HG02642 (cell line): ENCODE data around the gene GPRASP3.
"Not testable (repeated sequence)": the region's sequence is repeated elsewhere in the genome, so short reads cannot be mapped to it uniquely, and the experiment has no call there.

ENCODE experiments used
- ATAC-seq: cut with Tn5 transposase; IDR thresholded peaks from one replicate; pipeline ENCODE4 v1.9.1; 2021; ENCODE audit warnings: mild to moderate bottlenecking; ENCODE audit not compliant: unreplicated experiment, poor library complexity

GPRASP3 gene, protein sequence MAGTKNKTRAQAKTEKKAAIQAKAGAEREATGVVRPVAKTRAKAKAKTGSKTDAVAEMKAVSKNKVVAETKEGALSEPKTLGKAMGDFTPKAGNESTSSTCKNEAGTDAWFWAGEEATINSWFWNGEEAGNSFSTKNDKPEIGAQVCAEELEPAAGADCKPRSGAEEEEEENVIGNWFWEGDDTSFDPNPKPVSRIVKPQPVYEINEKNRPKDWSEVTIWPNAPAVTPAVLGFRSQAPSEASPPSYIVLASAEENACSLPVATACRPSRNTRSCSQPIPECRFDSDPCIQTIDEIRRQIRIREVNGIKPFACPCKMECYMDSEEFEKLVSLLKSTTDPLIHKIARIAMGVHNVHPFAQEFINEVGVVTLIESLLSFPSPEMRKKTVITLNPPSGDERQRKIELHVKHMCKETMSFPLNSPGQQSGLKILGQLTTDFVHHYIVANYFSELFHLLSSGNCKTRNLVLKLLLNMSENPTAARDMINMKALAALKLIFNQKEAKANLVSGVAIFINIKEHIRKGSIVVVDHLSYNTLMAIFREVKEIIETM

DNA sequence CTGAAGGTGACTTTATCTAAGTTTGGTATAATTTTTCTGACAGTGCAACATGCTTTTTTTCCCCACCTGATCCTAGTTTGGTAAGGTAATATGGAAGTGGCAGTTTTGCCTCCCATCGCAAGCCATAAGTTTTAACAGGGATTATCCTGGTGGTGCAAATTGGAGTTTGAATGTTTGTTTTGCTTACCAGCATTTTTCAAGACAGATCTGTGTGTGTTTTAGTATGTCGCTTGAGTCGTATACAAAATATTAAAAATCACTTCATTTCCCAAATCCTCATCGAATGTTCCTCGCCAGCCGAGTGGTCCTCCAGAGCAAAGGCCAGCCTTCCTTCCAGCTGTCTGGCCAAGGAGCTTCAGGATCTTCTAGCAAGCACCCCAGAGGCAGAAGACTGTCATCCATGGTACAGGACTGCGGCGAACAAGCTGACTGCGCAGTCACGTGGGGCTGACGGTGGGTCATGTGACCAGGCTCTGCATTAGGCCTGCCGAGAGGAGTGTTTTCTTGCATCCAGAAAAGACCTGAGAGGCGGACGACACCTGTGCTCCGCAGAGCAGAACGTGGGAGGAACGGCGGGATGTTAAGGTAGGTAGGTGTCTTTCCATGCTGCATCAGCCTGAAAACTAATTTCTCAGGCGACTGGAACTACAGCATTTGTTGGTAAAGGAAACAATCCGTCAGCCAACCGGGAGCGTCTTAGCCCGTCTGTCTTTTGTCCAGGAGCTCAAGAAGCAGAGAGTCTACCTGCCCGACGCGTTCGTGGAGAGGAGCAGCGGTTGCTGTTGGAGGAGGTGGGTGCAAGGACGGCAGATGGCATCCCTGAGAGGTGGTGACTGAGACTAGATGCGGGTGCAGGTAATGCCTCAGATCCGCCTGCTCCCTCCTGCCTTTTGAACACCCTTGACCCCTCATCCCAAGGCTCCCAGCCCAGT lies at the start of gene GPRASP3:
Gene GPRASP3 (plus strand): TSS at position 507 of the 932 bp plus-strand sequence. CDS start 28,253 bp downstream, outside the sequence.
- peak; percentile 100 for ATAC-seq

DNA sequence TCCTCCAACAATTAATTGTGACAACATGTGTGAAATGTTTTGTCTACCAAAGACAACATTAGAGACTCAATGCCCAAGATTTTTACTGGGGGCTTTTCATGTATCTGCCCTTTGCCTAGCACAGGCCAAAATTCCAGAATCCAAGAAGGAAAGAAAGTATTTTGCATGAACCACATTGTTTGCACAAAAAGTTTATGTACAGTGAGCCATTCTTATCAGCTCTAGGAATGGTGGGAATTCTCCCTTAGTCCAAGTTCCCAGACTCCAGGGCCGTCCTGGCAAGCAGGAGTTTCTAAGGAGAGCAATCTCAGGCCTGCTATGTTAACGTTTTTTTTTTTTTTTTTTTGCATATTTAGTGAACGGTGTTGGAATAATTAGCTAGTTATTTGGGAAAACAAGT lies 47.7 kb upstream of the GPRASP3 start:
- ATAC-seq, result no peak

DNA sequence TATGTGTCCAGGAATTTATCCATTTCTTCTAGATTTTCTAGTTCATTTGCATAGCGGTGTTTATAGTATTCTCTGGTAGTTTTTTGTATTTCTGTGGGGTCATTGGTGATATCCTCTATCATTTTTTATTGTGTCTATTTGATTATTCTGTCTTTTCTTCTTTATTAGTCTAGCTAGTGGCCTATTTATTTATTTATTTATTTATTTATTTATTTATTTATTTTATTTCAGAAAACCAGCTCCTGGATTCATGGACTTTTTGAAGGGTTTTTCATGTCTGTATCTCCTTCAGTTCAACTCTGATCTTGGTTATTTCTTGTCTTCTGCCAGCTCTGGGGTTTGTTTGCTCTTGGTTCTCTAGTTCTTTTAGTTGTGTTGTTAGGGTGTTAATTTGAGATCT lies 43.1 kb upstream of the GPRASP3 start:
- ATAC-seq, result not testable (repeated sequence)

DNA sequence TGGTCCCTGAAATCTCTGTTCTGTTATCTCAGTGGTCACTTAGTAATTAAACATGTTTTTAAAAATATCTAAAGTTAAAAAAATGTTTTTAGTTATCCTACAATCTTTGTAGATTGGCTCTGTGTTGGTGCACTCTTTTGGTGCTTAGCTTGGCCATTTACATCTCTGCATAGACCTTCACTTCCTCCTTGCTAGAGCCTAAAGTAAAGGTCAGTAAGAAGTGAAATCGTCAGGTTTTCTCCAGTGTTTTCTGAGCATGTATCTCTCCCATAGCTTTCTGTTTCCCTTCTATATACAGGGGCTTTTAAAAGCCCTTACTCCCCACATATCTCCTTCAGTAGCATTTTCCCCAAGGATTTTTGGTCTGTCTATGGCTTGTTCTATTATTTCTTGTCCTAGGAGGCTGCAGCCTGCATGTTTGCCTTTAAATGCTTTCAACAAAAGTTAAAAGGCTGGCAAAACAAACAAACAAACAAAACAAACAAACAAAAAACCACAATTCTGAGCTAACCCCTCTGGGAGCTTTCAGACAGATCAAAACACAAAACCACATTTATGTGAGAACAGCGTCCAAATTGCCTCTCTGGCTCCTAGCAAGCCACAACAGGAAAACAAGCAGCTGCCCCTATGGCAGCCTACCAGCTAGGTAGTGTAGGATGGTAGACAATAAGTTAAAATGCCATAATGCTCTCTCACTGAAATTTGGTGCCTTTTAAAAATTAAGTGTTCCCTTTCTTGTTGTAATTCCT lies 35.6 kb upstream of the GPRASP3 start:
- no peak for ATAC-seq

DNA sequence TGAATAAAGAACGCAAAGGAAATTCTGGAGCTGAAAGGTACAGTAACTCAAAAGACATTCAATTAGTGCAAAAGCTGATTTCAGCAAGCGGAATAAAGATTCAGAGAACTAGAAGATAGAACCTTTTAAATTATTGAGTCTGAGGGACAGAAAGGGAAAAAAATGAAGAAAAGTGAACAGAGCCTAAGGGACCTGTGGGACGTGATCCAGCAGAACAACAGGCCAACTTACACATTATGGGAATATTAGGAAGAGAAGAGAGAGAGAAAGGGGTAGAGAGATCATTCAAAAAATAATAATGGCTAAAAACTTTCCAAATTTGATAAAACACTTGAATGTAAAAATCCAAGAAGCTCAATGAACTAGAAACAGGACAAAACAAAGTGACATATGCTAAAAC lies 25.8 kb upstream of the GPRASP3 start:
- ATAC-seq, result no peak

DNA sequence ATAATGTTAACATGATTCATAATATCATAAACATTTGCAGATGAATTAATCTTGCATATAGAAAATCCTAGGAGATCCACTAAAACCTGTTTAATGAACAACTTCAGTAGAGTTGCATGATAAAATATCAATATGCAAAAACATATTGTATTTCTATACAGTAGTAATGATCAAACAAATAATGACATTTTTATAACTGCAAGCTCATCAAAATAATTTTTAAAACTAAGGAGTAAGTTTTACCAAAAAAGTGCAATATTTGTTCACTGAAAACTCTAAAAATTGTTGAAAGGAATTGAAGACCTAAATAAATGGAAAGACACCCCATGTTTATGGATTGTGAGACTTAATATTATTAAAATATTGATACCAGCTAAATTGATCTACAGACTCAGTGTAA lies 24.2 kb upstream of the GPRASP3 start:
- ATAC-seq, result no peak

DNA sequence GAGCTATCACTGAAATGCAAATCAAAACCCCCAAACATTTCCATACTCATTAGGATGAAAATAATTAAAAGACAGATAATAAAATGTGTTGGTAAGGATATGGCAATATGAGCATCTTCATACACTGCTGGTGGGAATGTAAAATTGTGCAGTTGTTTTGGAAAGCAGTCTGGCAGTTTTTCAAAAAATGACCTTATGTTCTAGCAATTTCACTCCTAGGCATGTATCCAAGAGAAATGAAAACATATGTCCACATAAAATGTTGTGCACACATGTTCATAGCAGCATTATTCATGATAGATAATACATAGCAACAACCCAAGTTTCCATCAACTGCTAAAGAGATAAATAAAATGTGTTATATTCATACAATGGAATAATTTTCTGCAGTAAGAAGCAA lies 23.0 kb upstream of the GPRASP3 start:
- ATAC-seq, result no peak

DNA sequence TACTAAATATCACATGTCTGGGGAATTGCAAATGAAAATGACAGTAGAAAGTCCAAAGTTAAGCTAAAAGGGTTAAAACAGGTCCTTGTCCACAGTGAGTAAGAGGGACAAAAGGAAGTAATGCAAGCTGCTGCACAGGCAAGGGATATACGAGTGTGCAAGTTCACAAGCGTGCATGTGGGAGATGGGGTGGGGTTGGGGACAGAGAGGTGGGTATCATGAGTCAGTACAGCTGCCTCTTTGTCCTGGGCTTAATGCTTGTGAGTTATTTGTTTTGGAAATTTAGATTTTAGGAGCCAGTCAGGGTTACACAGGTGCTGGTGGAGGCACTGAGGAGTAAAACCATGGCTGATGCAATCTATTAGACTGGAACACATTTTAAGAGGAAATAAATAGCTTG lies 11.6 kb upstream of the GPRASP3 start:
- ATAC-seq, result no peak

DNA sequence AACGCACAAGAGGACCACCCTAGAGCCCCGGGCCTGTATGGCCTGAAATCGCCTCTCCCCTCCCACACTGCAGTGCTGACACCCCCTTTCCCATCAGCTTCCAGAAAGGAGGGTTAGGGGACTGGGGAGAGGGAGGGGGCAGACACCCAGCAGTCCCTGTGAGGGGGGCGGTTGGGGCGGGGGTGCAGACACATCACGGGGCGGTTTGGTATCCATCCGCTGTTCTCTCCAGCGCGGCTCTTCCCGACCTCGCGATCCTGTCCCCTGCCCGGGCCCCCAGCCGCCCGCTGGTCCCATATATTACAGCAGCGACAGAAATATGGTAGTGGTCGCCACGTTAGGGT lies 8.7 kb upstream of the GPRASP3 start:
- no peak for ATAC-seq

DNA sequence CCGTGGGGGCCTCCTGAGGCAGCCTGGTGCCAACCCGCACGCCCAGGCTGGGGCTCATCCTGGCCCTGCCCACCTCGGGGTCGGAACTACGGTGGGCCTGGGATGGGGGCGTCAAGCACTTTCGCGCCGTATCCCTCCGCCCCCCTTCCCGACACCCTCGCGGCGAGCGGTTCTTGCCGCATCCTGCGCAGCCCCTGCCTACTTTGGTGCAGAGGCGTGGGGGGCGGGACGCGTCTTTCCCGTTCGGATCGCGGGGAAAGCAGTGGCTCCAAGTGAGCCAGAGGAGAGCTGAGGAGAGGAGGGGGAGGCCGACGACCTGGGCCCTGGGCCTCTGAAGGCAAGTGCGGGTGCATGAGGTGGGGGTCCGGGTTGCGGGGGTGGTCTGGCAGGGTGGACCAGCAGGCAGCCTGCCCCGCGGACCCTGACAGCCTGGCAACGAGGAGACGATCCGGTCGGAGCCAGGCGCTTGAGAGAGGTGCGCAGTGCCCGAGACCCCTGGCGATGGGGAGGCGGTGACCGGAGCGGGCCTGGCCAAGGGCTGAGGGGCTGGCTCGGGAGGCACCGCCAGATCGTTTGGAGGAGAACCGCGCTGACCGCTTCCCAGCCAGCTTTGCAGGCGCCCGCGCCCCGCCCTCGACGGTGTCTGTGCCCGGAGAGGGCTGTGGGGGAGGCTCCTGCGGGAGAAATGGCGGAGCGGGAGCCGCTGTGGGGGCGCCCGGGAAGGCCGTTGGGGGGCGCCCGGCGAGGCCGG lies 8.2 kb upstream of the GPRASP3 start, which contains the start of gene GPRASP2:
Gene GPRASP2 (plus strand): TSS at position 233 of the 751 bp plus-strand sequence. CDS start 2,422 bp downstream, outside the sequence.
- ATAC-seq, result no peak

DNA sequence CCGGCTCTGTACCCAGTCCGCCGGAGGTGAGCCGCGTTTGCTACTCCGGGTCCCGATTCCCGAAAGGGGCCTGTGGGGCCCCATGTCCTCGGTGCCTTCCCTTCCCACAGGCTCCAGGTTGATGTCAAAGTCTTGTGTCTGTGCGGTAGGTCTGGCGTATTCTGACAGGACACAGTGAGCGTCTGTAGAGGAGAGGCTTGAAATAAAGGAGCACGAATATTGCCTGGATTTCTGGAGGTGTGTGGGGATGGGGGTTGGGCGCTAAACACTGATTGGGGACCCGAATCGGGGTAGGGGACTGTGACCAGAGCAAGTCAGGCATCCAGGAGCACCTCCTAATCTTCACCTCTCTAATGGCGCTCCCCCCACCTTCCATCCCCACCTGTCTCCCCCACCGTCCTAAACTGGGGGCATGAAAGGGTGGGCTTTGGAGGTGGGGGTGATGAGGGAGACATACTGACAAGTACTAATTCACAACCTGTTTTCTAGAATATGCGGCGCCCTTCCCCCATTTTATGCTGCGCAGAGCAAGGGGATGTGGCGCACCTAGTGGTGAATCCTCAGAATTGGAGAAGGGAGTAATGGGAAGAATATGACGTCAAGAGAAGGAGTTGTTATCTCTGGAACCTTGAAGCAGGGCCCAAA lies 7.4 kb upstream of the GPRASP3 start:
- no peak for ATAC-seq

DNA sequence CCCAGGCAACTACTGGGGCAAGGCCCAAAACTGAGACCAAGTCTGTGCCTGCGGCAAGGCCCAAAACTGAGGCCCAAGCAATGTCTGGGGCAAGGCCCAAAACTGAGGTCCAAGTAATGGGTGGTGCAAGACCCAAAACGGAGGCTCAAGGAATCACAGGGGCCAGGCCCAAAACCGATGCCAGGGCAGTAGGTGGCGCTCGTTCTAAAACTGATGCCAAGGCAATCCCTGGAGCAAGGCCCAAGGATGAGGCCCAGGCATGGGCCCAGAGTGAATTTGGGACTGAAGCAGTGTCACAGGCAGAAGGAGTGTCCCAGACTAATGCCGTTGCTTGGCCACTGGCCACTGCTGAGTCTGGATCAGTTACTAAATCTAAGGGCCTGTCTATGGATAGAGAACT lies 5.5 kb upstream of the GPRASP3 start:
- no peak for ATAC-seq

DNA sequence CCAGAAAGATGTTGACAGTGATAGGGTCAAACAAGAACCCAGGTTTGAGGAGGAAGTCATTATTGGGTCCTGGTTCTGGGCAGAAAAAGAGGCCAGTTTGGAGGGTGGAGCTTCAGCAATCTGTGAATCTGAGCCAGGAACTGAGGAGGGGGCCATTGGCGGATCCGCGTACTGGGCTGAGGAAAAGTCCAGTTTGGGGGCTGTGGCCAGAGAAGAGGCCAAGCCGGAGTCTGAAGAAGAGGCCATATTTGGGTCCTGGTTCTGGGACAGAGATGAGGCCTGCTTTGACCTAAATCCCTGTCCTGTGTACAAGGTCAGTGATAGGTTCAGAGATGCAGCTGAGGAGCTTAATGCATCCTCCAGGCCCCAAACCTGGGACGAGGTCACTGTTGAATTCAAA lies 4.6 kb upstream of the GPRASP3 start:
- no peak for ATAC-seq

DNA sequence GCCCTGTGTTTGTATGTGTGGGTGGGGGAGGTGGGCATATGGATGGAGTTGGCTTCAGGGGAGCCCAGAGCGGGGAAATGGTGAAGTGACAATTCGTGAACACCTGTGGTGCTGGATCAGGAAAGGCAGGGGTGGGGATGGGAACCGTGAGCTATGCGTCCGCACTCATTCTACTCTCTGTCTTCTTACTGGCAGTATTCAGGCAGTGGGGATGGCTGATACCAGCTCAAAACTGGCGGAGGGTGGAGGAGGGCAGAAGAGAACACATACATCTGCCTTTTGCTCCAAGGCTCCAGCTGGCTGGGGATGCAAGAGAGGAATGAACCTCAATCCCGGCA lies 595 bp downstream of the GPRASP3 start:
- ATAC-seq, result not testable (repeated sequence)

DNA sequence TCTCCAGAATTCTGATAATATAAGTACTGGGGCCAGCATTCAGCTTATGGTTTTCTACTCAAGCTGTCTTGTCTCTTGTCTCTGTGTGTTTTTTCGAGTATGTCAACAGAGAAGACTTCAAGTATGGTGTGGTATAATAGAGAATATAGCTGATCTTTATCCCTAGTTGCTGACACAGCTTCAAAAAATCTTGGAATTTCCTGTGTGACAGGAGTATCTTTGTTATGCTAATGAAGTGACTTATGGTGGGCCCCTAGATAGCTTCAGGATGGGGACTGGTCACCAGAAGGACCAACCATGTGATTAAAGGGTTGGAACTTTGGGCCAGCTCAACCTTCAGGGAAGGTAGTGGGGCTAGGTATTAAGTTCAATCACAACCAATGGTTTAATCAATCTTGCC lies 2.9 kb downstream of the GPRASP3 start:
- no peak for ATAC-seq

DNA sequence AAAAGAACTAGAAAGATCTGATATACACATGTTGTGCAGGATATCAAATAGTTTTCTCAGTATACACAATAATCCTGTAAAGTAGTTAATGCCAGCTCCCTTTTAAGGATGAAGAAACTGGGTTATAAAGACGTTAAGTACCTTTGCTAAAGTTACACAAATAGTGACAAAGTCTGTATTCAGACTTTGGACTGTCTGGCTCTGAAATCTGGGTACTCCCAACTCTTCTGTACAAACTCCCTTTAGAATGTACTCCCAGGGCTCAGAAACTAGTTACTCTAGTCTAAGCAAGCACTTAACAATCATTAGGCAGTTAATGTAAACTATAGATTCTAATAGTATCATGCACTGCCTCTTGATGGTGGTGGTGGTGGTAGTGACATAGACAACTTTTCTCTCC lies 7.2 kb downstream of the GPRASP3 start:
- ATAC-seq, result no peak

DNA sequence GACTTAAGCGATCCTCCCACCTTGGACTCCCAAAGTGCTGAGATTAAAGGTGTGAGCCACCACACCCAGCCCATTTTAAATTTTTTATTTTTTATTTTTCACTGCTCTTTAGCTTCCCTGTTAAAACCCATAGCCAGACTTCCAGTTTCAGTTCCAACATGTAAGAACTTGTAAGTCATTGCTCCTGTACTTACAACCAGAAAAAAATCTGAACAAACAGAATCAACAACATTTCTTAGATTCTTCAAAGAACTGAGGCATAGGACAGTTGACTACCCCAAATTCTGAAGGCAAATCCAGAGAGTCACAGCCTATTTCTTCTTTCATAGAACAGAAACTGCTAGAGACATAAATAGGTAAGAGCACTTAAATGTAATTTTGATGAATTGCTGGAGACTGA lies 8.1 kb downstream of the GPRASP3 start:
- no peak for ATAC-seq

DNA sequence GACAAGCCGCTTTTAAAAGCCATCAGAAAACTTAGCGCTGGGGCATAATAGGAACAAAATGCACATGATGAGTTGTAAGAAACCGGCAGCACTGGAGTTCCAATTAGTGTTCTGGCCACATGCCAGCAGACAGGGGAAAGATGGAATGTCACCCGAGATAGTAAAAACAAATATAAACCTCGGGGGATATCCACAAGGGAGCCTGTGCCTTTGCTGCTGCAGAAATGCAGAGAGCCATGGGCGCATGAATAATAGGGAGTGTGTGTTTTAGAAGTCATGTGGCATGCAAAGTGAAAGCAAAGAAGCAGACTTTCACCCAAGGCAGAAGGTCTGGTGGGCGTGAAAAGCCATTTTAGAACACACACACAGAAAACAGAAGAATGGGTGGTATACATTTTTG lies 19.1 kb downstream of the GPRASP3 start:
- ATAC-seq, result no peak

DNA sequence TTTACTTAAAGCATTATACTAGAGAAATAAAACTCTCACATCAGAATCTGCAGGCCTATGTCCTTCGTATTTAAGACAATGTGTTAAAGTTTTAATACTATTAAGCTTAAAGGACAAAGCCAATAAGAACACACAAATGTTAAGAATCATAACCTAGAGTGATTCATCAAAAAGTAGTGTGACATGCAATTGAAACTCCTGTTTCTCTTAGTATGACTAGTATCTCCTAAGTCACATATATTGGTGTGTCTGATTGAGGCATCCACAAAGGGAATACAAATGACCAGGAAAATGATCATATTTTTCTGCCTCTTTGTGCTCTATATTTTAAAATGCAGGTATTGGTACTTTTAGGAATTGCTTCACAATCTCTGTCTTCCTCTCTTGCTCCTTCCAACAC lies 23.8 kb downstream of the GPRASP3 start:
- ATAC-seq, result no peak
